ENCODE results near the gene PDZD11. TPM values are rescaled to one million over a fixed set of nuclear protein-coding genes. Genes with fewer than 3 reads are reported as not detected.

Gene PDZD11
- total RNA-seq, 2 experiments from 2014 or later: 23.3 to 27.4 TPM

- Histone ChIP-seq H3K4me2 (ENCODE audit: low read length) (no peak overlapping the region), H3K4me1 (ENCODE audit: insufficient read depth, low read length, poor library complexity, severe bottlenecking) (no peaks in the 10 kb centered on the region), H4K20me1 (ENCODE audit: insufficient read depth, low read length) (no peaks in the 10 kb centered on the region), H3K27ac (ENCODE audit: low read depth, low read length, poor library complexity, severe bottlenecking) (no peak overlapping the region), H3K4me3 (ENCODE audit: low read depth, low read length, poor library complexity, severe bottlenecking) (no peak overlapping the region), H2AFZ (ENCODE audit: low read length) (no peak overlapping the region), H3K9me2 (ENCODE audit: insufficient read depth, low read length) (no peaks in the 10 kb centered on the region), H3K9me3 (ENCODE audit: low read length) (no peaks in the 10 kb centered on the region), H3K79me2 (ENCODE audit: insufficient read depth, low read depth, low read length) (no peaks in the 10 kb centered on the region), H3K36me3 (ENCODE audit: insufficient read depth, low read length) (peaks cover 66% of the 10 kb centered on the region)
- POLR2A ChIA-PET: no interaction called here
- DNase-seq (ENCODE audit: low spot score): no peak
- intact Hi-C loops (cut with micrococcal nuclease; ENCODE audit: unreplicated experiment): no loop called here
- no peak for TF ChIP-seq EZH2phosphoT487 (IDR thresholded peaks at IDR 0.05; ENCODE audit: borderline replicate concordance, low read depth, low read length)
- BruUV-seq (replicated peaks): no TSS peak
- CTCF ChIA-PET (ENCODE audit: unreplicated experiment): no interaction called here
These were observed 47.0 kb upstream of the PDZD11 start for GRCh38 chrX:70336767-70337166.

GRCh38 chrX:70332600-70332999, 42.9 kb upstream of the PDZD11 start:
- BruUV-seq (replicated peaks): no TSS peak
- no peaks in the 10 kb centered on the region for H3K9me3 ChIP-seq (ENCODE audit: low read length)
- H3K4me2 ChIP-seq (ENCODE audit: low read length): no peak overlapping the region
- no peaks in the 10 kb centered on the region for H3K79me2 ChIP-seq (ENCODE audit: insufficient read depth, low read depth, low read length)
- no peak overlapping the region for H3K4me3 ChIP-seq (ENCODE audit: low read depth, low read length, poor library complexity, severe bottlenecking)
- H2AFZ ChIP-seq (ENCODE audit: low read length): no peak overlapping the region
- H3K36me3 ChIP-seq (ENCODE audit: insufficient read depth, low read length): peaks cover 84% of the 10 kb centered on the region
- ChIA-PET CTCF (ENCODE audit: unreplicated experiment) (no interaction called here), POLR2A (no interaction called here)
- no peak for DNase-seq (ENCODE audit: low spot score)
- no peaks in the 10 kb centered on the region for H4K20me1 ChIP-seq (ENCODE audit: insufficient read depth, low read length)
- TF ChIP-seq EZH2phosphoT487 (IDR thresholded peaks at IDR 0.05; ENCODE audit: borderline replicate concordance, low read depth, low read length): no peak
- TF ChIP-seq CTCF (conservative IDR thresholded peaks at IDR 0.05; ENCODE audit: low read length): no peak
- intact Hi-C loops (cut with micrococcal nuclease; ENCODE audit: unreplicated experiment): no loop called here
- H3K27ac ChIP-seq (ENCODE audit: low read depth, low read length, poor library complexity, severe bottlenecking): no peak overlapping the region
- H3K9me2 ChIP-seq (ENCODE audit: insufficient read depth, low read length): no peaks in the 10 kb centered on the region
- H3K4me1 ChIP-seq (ENCODE audit: insufficient read depth, low read length, poor library complexity, severe bottlenecking): no peaks in the 10 kb centered on the region

- Histone ChIP-seq H3K4me2 (ENCODE audit: low read length) (no peak overlapping the region), H3K4me1 (ENCODE audit: insufficient read depth, low read length, poor library complexity, severe bottlenecking) (no peaks in the 10 kb centered on the region), H2AFZ (ENCODE audit: low read length) (no peak overlapping the region), H3K9me2 (ENCODE audit: insufficient read depth, low read length) (no peaks in the 10 kb centered on the region), H3K36me3 (ENCODE audit: insufficient read depth, low read length) (peaks cover 70% of the 10 kb centered on the region), H3K79me2 (ENCODE audit: insufficient read depth, low read depth, low read length) (no peaks in the 10 kb centered on the region), H3K27ac (ENCODE audit: low read depth, low read length, poor library complexity, severe bottlenecking) (no peak overlapping the region), H4K20me1 (ENCODE audit: insufficient read depth, low read length) (no peaks in the 10 kb centered on the region), H3K4me3 (ENCODE audit: low read depth, low read length, poor library complexity, severe bottlenecking) (no peak overlapping the region), H3K9me3 (ENCODE audit: low read length) (no peaks in the 10 kb centered on the region)
- intact Hi-C loops (cut with micrococcal nuclease; ENCODE audit: unreplicated experiment): no loop called here
- TF ChIP-seq EZH2phosphoT487 (IDR thresholded peaks at IDR 0.05; ENCODE audit: borderline replicate concordance, low read depth, low read length): no peak
- TF ChIP-seq CTCF (conservative IDR thresholded peaks at IDR 0.05; ENCODE audit: low read length): no peak
- ChIA-PET POLR2A (no interaction called here), CTCF (ENCODE audit: unreplicated experiment) (no interaction called here)
- DNase-seq (ENCODE audit: low spot score): no peak
- BruUV-seq (replicated peaks): no TSS peak
These were observed 41.4 kb upstream of the PDZD11 start for GRCh38 chrX:70331161-70331560.
